IPS-18c (cell line): Measurements from ENCODE around the gene PDZD4.

ENCODE experiments used
- H3K4me3 ChIP-seq: 2 replicates; pipeline ENCODE4 v1.7.0; 2013; ENCODE audit warnings: low read depth, mild to moderate bottlenecking, low read length, moderate library complexity; ENCODE audit not compliant: insufficient read depth
- H3K9me3 ChIP-seq: one replicate; pipeline ENCODE4 v1.6.1; 2013; ENCODE audit warnings: mild to moderate bottlenecking, low read length, moderate library complexity; ENCODE audit not compliant: control insufficient read depth, insufficient read depth

Gene PDZD4

DNA sequence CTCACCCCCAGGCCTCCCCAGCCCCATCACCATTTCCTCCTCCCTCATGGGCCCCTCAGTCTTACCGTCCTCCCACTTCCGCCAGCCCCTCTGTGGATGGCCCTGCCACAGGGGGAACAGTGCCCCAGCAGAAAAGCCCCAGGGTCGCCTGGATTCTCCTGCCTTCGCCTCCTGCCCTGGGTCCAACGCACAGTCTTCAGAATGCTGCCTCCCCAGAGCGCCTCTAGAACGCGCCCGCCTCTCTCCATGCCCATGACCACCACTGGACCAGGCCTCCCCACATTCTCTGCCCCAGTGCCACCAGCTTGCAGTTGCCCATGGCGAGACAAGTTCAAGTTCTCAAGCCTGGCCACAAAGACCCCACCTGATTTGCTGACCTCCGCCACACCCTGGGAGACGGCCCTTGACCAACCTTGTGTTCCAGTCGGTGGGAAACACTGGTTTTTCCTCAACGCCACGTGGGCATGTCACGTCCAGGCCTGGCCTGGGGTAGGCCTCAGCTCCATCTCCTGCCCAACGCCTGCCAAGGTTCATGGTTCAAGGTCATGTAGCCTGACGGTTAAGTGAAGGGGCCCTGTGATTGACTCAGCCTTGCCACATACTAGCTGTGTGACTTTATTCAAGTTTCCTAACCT, 66.9 kb downstream of the PDZD4 start:
- peaks cover 18% of the 10 kb centered on the region for H3K9me3 ChIP-seq

DNA sequence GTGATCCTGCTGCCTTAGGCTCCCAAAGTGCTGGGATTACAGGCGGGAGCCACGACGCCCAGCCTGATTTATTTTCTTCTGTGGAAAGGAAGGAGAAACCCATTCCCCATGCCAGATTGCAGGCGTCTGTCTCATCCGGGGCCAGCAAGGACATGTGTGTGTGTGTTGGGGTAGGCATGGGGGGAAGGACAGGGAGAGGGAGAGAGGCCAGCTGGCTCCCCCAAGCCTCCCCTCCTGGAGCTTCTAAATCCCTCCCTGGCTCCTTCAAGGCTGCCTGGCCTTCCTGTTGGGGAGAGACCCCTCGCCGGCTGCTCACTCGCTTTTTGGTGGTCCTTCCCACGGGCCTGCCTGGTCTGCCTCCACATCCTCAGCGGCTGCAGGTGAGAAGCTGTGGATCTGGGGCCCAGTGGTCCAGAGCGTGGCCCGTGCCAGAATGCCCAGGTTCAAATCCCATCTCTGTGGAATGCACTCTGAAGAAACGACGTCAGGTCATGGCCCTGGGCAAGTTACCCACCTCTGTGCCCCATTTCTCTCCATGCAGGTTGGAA, 67.6 kb downstream of the PDZD4 start:
- Histone ChIP-seq H3K4me3 (no peak overlapping the region), H3K9me3 (peaks cover 15% of the 10 kb centered on the region)

More for the DNA sequence above, 66.9 kb downstream of the PDZD4 start:
- H3K4me3 ChIP-seq, result no peak overlapping the region

DNA sequence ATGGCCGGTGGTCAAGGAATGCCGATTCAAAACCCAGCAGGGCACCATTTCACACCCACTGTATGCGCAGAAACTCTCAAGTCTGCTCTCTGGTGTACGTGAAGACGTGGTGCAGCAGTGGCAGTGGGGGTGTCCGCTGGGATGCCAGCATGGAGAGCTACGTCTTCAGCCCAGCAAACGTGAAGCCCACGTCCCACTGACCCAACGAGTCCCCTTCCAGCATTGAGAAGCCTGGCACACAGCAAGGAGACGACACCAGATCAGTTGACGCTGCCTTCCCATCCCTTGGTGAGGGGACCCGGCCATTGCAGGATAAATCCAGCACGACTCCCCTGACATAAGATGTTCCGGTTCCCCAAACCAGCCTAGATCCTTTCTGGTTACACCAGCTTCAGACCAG, 68.5 kb downstream of the PDZD4 start:
- Histone ChIP-seq H3K9me3 (peaks cover 15% of the 10 kb centered on the region), H3K4me3 (no peak overlapping the region)

DNA sequence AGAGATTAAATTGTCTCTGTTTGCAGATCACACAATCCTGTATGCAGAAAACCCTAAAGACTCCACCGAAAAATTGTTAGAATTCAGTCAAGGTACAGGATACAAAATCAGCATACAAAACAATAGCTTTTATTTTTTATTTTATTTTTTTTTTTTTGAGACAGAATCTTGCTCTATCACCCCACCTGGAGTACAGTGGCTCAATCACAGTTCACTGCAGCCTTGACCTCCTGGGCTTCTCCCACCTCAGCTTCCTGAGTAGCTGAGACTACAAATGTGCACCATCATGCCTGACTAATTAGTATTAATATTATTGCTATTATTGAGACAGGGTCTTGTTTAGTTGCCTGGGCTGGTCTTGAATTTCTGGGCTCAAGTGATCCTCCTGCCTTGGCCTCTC, 75.2 kb downstream of the PDZD4 start:
- peaks cover 7% of the 10 kb centered on the region for H3K9me3 ChIP-seq
- H3K4me3 ChIP-seq, result no peak overlapping the region
